ENCODE results near the gene SFTA2. TPM values are rescaled to one million over a fixed set of nuclear protein-coding genes. Genes with fewer than 3 reads are reported as not detected.

Gene SFTA2
- total RNA-seq, 1 donor from 2014 or later: not detected

Small RNA genes within 50 kb of the gene (microRNA-seq; reads per million reads assigned to microRNA genes)
- gene MIR4640 (ENCODE audit: borderline number of aligned reads): 3.6 reads per million

Other genes starting within 250 kb of the SFTA2 start
- 87.0 TPM for gene PPP1R18, start 245.5 kb downstream of the SFTA2 start, total RNA-seq
- gene NRM, start 241.2 kb downstream of the SFTA2 start, total RNA-seq: 7.3 TPM
- 19.8 TPM for gene MDC1, start 214.9 kb downstream of the SFTA2 start, total RNA-seq
- 452 TPM for gene TUBB, start 211.8 kb downstream of the SFTA2 start, total RNA-seq
- gene FLOT1, start 189.5 kb downstream of the SFTA2 start, total RNA-seq: 190 TPM
- 146 TPM for gene IER3, start 187.6 kb downstream of the SFTA2 start, total RNA-seq
- 82.1 TPM for gene DDR1, start 47.7 kb downstream of the SFTA2 start, total RNA-seq
- gene GTF2H4, start 24.0 kb downstream of the SFTA2 start, total RNA-seq: 44.4 TPM
- 23.5 TPM for gene VARS2, start 17.9 kb downstream of the SFTA2 start, total RNA-seq
- not detected for gene MUCL3, start 8.8 kb upstream of the SFTA2 start, total RNA-seq
- not detected for gene MUC21, start 51.5 kb upstream of the SFTA2 start, total RNA-seq
- gene MUC22, start 78.3 kb upstream of the SFTA2 start, total RNA-seq: not detected
- gene C6orf15, start 180.4 kb upstream of the SFTA2 start, total RNA-seq: not detected
- gene PSORS1C1, start 182.6 kb upstream of the SFTA2 start, total RNA-seq: 0.45 TPM
- not detected for gene CDSN, start 188.3 kb upstream of the SFTA2 start, total RNA-seq
- gene PSORS1C2, start 206.9 kb upstream of the SFTA2 start, total RNA-seq: not detected
- 8.4 TPM for gene CCHCR1, start 225.6 kb upstream of the SFTA2 start, total RNA-seq
- 2.1 TPM for gene TCF19, start 226.4 kb upstream of the SFTA2 start, total RNA-seq
- gene POU5F1, start 238.5 kb upstream of the SFTA2 start, total RNA-seq: 0.93 TPM

Measured in mesenteric fat pad (tissue), 1 donor.